ENCODE measurements around the gene SHOX.
"Not testable (repeated sequence)": the region's sequence is repeated elsewhere in the genome, so short reads cannot be mapped to it uniquely, and the experiment has no call there.

Gene SHOX

DNA sequence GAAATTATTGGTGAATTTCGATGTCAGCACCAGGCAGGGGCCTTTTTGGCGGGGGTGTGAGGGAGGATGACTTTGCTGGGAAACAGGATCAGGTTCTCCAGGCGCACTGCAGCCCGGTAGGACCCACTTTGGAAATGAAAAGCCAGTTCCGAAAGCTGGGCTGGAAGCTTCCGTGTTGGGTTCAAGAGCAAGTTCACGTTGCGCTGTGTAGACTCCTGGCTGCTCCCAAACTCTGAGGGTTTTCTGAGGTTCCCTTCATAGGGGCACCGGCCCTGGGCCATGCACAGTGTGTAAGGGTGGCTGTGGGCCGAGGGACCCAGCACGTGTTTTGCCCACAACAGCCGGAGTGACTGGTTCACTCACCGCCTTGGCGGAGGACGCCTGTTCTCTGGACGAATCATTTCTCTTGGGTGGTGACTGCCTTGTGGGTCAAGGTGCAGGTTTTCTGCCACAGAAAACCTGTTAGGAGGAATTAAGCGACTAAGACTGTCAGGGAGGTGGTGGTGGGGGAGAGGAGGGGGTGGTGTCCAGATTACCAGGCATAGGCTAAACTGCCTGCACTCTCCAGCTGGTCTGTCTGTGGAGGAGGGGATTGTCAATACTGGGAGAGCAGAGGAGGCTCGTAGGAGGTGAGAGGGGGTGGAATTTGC lies 8.0 kb downstream of the SHOX start:
- no peak for DNase-seq

DNA sequence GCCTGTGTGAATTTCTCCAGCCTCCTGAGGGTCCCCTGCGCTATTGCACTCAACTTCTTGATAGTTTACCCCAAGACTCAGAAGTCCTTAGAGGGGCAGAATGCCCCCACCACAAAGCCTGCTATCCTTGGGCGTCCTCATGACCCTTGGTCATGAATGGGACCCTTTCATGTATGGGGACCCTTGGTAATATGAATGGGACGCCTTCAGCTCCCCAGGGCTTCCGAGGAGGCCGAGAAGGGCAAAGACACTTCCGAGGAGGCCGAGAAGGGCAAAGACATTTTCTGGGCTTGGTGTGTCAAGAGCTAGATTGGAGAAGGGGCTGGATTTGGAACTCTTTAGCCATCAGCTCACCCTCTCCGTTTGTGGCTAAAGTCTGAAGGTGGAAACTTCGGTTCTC lies 8.6 kb downstream of the SHOX start:
- no peak for DNase-seq

DNA sequence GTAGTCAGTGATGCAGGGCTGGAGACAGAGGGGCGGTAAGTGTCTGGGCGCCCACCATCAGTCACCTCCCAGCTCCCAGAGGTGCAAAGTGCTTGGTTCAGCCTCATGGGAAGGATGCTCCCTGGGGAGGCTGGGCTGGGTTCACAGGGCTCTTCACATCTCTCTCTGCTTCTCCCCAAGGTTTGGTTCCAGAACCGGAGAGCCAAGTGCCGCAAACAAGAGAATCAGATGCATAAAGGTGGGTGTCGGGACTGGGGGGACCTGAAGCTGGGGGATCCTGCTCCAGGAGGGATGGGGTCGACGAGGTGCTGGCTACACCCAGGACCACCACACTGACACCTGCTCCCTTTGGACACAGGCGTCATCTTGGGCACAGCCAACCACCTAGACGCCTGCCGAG lies 10.1 kb downstream of the SHOX start:
- DNase-seq, result no peak

DNA sequence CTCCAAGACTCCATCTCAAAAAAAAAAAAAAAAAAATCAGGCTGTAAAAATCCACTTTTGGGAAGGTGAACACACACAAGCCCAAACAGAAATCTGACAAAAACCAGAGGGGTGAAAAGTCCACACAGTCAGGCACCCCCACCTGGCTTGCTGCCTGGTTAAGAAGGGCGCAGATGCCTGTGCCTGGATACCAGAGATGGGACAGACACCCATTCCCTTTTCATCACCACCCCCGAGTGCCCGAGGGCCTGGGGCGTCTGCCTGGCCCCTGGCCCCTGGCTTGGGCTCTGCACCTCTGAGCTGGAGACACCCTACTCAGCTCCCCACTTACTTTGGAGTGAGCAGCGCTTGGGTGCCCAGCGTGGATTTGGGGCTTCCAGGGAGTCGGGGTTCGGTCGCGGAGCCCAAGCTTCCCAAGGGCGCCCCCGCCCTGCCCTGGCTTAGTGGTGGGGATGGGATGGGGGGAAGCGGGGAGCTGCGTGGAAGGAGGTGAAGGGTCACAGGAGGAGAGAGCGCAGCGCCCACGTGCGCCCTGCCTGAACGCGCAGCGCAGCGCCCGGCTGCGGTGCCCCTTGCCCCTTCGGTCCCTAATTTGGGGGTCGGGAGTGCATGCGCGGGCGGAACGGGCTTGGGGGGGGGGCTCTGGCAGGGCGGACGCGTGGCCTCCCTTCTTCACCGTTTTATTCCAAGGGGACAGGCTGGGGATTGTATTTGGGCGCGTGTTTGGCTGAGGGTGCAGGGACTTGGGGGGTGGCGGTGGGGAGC lies 11.3 kb downstream of the SHOX start:
- DNase-seq, result no peak

DNA sequence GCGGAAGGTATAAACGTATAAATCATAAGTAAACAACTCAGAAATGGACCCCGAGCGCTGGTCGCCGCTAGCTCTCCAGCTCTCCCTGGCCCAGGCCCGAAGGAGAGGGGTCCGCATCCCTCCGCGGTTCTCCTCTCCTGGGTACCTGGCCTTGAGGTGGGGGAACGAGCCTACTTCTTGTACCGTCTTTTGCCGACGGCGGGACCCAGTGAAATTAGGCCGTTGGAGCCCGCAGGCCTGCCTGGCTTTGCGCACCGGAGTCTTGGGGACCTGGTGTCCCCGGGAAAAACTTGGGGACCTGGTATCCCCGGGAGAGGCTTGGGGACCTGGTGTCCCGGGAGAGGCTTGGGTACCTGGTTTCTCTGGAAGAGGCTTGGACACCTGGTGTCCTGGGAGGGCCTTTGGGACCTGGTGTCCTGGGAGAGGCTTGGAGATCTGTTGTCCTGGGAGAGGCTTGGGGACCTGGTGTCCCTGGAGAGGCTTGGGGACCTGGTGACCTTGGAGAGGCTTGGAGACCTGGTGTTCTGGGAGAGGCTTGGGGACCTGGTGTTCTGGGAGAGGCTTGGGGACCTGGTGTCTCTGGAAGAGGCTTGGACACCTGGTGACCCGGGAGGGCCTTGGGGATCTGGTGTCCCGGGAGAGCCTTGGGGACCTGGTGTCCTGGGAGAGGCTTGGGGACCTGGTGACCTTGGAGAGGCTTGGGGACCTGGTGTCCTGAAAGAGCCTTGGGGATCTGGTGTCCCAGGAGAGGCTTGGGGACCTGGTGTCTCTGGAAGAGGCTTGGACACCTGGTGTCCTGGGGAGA lies 12.0 kb downstream of the SHOX start:
- no peak for DNase-seq

DNA sequence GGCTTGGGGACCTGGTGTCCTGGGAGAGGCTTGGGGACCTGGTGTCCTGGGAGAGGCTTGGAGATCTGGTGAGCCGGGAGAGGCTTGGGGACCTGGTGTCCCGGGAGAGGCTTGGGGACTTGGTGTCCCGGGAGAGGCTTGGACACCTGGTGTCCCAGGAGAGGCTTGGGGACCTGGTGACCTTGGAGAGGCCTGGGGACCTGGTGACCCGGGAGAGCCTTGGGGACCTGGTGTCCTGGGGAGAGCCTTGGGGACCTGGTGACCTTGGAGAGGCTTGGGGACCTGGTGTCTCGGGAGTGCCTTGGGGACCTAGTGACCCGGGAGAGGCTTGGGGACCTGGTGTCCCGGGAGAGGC lies 12.6 kb downstream of the SHOX start:
- no peak for DNase-seq

DNA sequence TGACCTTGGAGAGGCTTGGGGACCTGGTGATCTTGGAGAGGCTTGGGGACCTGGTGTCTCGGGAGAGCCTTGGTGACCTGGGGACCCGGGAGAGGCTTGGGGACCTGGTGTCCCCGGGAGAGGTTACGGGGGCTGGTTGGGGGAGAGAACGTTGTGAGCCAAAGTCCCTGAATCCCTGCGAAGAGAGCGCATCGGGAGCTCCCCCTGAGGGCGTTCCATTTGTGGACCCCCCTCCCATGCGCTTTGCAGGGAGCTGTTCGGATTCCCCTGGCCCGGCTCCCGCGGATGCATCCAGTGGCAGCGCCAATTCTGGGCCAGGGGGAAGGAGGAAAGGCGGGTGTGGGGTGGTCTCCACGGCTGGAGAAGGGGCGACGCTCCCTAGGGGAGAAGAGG lies 13.3 kb downstream of the SHOX start:
- DNase-seq, result no peak

DNA sequence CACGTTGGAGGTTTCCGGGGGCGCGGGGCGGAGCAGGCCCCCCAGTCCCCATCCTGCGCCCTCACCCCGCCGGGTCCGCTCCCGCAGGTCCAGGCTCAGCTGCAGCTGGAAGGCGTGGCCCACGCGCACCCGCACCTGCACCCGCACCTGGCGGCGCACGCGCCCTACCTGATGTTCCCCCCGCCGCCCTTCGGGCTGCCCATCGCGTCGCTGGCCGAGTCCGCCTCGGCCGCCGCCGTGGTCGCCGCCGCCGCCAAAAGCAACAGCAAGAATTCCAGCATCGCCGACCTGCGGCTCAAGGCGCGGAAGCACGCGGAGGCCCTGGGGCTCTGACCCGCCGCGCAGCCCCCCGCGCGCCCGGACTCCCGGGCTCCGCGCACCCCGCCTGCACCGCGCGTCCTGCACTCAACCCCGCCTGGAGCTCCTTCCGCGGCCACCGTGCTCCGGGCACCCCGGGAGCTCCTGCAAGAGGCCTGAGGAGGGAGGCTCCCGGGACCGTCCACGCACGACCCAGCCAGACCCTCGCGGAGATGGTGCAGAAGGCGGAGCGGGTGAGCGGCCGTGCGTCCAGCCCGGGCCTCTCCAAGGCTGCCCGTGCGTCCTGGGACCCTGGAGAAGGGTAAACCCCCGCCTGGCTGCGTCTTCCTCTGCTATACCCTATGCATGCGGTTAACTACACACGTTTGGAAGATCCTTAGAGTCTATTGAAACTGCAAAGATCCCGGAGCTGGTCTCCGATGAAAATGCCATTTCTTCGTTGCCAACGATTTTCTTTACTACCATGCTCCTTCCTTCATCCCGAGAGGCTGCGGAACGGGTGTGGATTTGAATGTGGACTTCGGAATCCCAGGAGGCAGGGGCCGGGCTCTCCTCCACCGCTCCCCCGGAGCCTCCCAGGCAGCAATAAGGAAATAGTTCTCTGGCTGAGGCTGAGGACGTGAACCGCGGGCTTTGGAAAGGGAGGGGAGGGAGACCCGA lies 14.0 kb downstream of the SHOX start:
- no peak for DNase-seq

DNA sequence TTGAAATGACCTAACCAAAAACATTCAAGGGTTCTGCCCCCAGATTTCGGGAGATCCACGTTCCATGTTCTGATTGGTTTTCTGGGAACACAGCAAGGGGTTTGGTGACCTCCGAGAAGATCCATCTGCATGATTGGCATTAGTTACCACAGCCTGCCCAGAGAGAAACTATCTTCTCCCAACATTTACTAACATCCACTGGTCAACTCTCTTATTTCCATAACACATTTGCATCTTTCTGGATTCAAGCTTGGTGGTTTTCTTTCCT lies 15.6 kb downstream of the SHOX start:
- DNase-seq, result no peak

DNA sequence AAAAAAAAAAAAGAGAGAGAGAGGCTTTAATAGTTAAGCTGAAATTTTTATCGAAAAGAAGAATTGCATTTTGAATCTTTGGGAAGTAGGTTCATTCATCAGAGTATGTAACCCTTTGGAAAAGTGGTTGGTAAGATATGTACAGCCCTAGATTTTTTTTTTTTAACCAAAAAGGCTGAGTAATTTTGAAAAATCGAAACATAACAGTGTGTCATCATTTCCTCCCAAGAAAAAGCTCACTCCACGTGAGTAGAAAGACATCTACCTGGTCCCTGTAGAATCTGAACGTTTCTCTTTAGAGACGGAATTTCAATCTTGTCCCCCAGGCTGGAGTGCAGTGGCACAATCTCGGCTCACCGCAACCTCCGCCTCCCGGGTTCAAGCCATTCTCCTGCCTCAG lies 16.2 kb downstream of the SHOX start:
- DNase-seq, result no peak

DNA sequence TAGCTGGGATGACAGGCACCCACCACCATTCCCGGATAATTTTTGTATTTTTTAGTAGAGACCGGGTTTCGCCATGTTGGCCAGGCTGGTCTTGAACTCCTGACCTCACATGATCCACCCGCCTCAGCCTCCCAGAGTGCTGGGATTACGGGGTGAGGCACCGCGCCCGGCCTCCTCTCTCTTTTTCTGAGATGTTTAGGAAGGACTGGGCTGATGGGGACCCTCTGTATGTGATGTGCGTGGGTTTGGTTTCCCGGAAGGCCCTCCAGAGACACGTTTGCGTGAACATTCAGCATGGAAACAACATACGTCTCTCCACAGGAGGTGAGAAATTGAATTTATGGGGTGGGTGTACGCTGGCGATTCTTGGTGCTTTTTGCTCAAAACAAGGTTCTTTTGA lies 18.6 kb downstream of the SHOX start:
- no peak for DNase-seq

DNA sequence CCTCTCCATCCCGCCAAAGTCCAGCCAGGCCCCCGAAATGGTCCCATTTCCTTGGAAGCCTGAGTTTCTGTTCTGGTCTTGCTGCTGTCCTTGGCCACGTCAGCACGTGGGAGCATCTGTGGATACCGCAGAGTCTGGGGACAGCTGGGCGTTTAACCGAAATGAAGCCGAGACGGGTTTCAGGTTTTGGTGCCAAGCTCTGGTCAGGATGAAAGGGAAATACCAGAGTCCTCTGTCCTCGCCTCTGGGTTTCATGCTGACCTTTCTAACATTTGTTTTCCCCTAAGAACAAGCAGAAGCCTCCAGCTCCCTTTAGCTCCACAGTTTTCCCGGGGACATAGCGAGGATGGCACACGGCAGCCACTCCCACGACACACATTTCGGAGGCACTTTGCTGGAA lies 19.7 kb downstream of the SHOX start:
- DNase-seq, result no peak

DNA sequence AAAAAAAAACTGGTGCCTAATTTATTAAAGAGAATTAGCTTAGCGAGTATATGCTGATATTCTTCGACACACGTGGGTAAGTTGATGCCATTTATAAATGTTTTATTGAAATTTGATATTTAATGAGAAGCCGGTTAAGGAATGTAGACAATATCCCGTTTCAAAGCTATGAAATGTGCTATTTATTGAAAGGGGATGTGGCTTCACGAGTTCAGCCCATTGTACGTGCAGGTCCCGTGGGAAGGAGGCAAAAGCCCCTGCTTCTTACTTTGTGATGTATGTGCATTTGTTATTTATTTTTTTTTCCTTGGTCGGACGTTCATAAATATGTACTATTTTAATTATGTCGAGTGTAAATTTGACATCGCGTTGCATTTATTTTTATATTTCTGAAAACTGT lies 20.2 kb downstream of the SHOX start:
- no peak for DNase-seq

DNA sequence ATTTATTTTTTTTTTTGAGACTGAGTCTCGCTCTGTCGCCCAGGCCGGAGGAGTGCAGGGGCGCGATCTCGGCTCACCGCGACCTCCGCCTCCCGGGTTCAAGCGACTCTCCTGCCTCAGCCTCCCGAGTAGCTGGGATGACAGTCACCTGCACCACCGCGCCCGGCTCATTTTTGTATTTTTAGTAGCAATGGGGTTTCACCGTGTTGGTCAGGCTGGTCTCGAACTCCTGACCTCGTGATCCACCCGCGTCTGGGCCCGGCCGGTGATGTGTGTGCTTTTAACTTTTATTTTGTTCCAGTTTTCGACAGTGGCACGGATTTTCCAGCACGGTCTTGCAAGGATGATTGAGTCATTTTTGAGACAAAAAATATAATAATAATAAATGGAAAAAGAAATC lies 21.3 kb downstream of the SHOX start:
- not testable (repeated sequence) for DNase-seq

DNA sequence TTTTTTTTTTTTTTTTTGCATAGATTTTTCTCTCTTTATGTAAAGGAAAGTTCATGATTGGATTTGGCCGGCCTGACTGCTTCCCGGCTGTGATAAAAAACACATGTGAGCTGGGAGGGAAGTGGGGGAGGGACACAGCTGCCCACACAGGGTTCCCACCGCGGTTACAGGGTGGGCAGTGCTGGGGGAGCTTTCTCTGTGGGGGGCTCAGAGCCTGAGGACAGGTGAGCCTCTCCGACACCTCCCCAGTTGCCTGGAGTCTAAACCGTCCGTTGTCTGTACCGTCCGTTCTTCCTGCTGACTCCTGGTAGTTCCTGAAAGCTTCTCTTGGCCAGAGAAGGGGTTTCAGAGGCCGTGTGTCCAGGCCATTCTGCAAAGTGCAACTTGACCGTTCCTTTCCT lies 21.8 kb downstream of the SHOX start:
- DNase-seq, result no peak

DNA sequence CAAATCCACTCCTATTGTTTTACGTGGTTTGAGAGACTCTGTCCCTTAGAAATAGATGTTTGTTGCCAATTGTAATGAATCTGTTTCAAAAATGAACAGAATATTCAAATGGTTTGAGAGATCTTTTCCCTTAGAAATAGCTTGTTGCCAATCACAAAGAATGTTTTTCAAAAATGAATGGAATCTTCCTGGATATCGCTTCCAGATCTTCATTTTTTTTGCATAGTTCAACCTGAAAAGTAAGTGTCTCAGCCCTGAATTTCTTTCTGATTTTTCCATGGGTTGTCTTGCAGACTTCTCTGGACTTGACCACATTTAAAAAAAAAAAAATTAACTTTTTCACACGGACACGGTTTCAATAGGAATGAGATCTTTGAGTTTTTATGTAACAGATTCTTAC lies 22.7 kb downstream of the SHOX start:
- DNase-seq, result no peak

DNA sequence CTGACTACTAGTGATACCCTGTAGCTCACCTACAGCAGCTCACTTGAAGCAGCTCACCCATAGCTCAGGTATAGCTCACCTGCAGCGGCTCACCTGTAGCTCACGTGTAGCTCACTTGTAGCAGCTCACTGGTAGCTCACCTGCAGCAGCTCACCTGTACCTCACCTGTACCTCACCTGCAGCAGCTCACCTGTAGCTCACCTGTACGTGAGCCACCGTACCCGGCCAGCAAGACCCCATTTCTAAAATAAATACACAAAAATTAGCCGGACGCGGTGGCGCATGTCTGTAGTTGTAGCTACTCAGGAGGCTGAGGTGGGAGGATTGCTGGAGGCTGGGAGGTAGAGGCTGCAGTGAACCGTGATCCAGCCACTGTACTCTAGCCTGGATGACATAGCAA lies 30.6 kb downstream of the SHOX start:
- no peak for DNase-seq

DNA sequence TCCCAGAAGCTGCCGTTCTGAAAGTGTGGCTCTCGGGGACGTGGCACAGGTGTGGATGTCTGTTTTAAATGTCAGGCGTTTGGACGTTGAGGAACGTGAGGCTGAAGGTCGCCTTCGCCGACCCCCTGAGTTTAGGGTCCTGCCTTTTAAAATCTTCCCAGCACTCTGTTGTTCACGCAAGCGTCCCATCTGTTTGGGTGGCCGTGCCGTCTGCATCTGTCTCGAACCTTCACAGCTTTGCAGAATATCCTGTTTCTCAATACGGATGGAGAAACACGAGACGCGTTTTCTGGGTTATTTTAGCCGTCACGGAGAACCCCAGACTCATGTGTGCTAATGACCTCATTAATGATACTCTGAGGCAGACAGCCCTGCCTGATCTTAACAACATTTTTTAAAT lies 31.5 kb downstream of the SHOX start:
- DNase-seq, result no peak

DNA sequence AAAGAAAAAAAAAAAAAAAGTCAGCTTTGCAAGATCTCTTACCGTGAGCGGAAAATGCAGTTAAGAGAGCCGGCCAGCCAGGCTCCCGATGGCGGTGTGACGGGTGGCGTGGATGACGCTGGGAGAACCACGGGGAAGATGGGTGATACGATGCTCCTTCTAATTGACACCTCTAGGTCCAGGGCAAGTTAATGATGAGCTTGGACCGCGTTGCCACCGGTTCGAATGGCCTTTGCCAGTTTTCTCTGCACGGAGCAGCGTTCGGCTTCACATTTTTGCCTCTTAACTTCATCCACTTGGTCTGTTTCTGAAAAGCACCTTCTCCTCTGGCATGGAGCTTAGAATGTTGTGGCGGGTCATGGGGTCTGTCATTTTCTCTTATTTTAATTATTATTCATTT lies 33.2 kb downstream of the SHOX start:
- DNase-seq, result no peak

DNA sequence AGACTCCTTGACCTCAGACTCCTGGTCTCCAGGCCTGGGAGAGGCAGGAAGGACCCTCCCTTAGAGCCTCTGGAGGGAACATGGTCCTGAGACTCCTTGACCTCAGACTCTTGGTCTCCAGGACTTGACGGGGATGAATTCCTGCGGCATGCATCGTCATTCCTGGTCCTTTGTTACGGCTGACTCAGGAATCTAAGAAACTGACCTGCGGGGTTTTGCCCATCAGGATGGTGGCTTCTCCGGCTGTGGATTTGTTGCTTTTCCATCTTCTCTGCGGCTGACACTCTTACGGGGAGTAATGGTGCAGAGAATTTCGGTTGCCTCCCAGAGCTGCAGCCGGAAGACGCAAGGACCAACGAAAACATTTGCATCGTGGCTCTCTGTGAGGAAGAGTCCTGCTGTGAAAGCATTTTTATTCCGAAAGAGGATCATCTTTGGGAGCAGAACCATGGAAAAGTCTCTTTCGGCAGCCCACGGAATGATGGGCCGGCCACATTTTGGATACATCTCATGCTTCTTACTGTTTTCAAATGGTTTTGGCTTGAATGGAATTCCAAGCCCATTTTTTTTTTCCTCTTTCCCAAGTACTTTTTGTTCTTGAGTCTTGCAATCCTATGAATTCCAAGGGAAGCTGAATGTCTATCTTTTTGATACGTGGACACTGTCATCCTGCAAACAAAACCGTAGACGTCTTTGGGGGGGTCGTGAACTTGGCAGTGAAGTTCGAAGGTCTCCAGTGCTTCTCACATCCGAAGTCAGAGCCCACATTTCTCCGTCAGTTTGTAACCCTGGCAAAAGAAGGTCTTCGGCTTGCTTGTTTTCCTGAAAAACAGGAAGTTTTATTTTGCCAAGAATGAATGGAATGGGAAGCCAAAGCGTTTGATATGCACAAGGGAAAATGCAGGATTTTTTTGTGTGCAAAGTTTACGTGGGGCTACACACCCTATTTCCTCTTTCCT lies 36.5 kb downstream of the SHOX start:
- DNase-seq, result no peak

DNA sequence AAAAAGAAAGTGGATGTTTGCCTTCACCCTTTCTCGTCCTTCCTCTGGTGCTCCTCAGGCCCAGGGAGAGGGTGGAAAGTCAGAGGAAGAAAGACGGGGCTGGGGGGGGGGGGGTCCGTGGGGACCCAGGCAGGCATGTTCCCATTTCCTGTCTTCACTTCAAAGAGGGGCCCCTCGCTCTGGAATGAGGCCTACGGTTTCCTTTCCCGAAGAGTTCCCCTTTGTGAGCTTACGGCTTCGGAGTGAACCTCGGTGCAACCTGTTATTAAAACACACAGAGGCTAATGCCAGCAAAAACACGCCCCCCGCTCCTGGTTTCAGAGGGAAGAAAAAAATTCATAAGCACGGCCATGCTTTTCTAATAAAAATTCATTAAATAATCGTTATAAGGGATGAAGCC lies 40.1 kb downstream of the SHOX start:
- no peak for DNase-seq

DNA sequence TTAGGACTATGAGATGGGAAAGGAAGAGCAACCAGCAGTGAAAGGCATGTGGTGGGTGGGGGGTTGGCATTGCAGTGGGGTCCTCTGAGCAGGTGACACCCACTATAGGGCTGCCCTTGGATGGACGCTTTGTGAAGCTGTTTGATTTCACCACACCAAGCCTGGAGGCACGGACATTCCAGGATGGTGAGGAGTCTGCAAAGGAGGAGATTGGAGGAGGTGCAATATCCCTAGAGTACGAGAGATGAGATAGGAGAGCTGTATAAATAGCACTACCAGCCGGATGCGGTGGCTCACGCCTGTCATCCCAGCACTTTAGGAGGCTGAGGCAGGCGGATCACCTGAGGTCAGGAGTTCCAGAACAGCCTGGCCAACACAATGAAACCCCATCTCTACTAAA lies 42.3 kb downstream of the SHOX start:
- DNase-seq, result no peak

Measured in activated CD4-positive, alpha-beta T cell treated with anti-CD3 and anti-CD28 coated beads, Interleukin-10, Interleukin-2, amounts not matched to agents 100 ng/mL and 50 ng/mL, durations not matched to agents 16 hours and 8 hours (primary cell).